Neural progenitor cell (in vitro differentiated cells): ENCODE measurements around the gene ACY1.

Experiments
- EZH2 ChIP-seq: fragments of 200-600 bp; sonication (generic); IDR thresholded peaks from 2 replicates; pipeline ENCODE4 v1.6.1; 2017; ENCODE audit warnings: antibody characterized with exemption, mild to moderate bottlenecking, moderate library complexity
- TF ChIP-seq, protein P1 (sequence below): fragments of 200-600 bp; sonication (generic); IDR thresholded peaks from 2 replicates; pipeline ENCODE4 v1.5.1; 2017; ENCODE audit warnings: antibody characterized with exemption, mild to moderate bottlenecking

DNA sequence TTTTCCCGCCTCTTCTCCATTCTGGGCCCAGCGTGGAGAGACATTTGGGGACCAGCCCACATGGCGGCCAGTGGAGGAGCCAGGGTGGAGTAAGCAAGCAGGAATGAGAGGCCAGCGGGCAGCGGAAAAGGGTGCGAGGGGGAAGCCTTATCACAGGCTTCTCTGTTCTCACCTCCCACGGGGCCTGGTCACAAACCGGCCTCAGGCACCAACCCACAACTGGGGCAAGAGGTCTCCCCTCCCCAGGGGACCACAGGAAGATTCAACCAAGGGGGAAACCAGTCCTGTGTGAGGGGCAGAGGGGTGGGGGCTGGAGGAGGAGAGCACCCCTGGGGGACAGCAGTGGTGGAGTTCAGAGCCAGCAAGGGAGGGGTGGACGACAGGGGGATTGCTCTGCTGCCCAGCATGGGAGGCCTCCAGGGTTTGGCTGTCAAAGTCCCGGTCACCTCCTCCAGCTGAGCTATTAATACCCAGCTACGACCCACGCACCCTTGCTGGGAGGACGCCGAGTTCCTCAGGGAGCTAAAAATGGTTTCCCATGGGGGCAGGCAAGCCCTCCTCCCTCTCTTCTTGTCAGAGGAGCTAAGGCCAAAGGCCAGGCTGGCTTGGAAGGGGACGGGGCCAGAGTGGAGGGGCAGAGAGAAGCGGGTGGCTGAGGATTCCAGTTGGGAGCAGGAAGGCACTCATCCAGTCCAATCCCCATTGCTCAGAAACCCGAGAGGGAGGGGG lies 36.2 kb downstream of the ACY1 start:
- TF ChIP-seq, protein P1, sequence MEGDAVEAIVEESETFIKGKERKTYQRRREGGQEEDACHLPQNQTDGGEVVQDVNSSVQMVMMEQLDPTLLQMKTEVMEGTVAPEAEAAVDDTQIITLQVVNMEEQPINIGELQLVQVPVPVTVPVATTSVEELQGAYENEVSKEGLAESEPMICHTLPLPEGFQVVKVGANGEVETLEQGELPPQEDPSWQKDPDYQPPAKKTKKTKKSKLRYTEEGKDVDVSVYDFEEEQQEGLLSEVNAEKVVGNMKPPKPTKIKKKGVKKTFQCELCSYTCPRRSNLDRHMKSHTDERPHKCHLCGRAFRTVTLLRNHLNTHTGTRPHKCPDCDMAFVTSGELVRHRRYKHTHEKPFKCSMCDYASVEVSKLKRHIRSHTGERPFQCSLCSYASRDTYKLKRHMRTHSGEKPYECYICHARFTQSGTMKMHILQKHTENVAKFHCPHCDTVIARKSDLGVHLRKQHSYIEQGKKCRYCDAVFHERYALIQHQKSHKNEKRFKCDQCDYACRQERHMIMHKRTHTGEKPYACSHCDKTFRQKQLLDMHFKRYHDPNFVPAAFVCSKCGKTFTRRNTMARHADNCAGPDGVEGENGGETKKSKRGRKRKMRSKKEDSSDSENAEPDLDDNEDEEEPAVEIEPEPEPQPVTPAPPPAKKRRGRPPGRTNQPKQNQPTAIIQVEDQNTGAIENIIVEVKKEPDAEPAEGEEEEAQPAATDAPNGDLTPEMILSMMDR, result no peak
- no peak for TF ChIP-seq EZH2
